C4-2B (cell line): Measurements from ENCODE around the gene SSH2.

ENCODE experiments used
- H3K27ac ChIP-seq: fragments of 450-650 bp; 2 replicates; pipeline ENCODE4 v1.5.1; 2017
- CTCF ChIP-seq: fragments of 450-650 bp; conservative IDR thresholded peaks from 2 replicates; pipeline ENCODE4 v1.5.1; 2017; ENCODE audit warnings: mild to moderate bottlenecking
- ZFX ChIP-seq: fragments of 450-650 bp; IDR thresholded peaks from 2 replicates; pipeline ENCODE4 v1.6.1; 2017

SSH2 gene

GRCh38 chr17:29763273-29763672 is 166.8 kb downstream of the SSH2 start:
- no peak for TF ChIP-seq CTCF
- TF ChIP-seq ZFX, result no peak
- no peak overlapping the region for H3K27ac ChIP-seq

- peak overlapping the region; percentile 62 for H3K27ac ChIP-seq
- TF ChIP-seq ZFX, result peak; percentile 24; the same call in 1 of the 2 replicates
- TF ChIP-seq CTCF, result no peak
These were observed 168.8 kb downstream of the SSH2 start for GRCh38 chr17:29761040-29761761.

- no peak for TF ChIP-seq CTCF
- TF ChIP-seq ZFX, result no peak
- peak overlapping the region; percentile 62 for H3K27ac ChIP-seq
These were observed 169.6 kb downstream of the SSH2 start for GRCh38 chr17:29760279-29761039.

GRCh38 chr17:29758255-29758654 is 171.8 kb downstream of the SSH2 start:
- no peak for TF ChIP-seq ZFX
- no peak for TF ChIP-seq CTCF
- no peak overlapping the region for H3K27ac ChIP-seq

- TF ChIP-seq CTCF (no peak), ZFX (no peak)
- H3K27ac ChIP-seq, result no peak overlapping the region
These were observed 172.2 kb downstream of the SSH2 start for GRCh38 chr17:29757788-29758187.

GRCh38 chr17:29753845-29754439 is 176.1 kb downstream of the SSH2 start:
- no peak for TF ChIP-seq ZFX
- TF ChIP-seq CTCF, result no peak
- H3K27ac ChIP-seq, result no peak overlapping the region

- TF ChIP-seq CTCF (no peak), ZFX (no peak)
- H3K27ac ChIP-seq, result no peak overlapping the region
These were observed 180.8 kb downstream of the SSH2 start for GRCh38 chr17:29749045-29749825.
